ENCODE measurements around the gene ATG4D.

DNA sequence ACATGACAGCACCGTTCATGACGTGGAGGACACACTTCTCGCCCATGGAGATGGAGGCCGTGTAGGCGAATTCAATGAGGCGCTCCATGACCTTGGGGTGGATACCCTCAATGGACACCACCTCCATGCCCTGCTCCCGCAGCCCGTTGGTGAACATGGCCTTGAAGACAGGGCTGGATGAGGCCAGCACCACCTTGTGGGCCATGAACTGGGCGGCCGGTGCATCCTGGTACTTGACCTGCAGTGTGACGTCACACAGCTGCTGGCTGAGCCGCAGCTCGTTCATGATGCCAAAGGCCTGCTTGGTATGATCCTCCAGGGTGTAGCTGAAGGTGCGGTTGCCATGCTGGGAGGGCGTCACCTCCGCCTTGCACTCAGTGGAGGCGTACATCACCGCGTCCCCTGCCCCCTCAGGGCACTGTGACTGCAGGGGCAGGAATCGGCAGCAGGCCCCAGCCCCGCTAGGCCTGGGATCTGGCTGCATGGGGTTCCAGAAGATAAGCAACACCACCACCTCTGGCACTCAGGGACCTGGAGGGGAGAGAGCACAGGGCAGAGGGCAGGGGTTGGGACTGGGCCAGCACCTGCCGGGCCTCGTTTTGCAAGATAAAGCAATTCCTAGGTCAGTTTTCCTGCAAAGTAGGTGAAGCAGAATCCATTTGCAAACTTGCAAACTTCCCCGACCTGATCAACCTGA is 44.0 kb upstream of the ATG4D start:
- TF ChIP-seq, protein P1, sequence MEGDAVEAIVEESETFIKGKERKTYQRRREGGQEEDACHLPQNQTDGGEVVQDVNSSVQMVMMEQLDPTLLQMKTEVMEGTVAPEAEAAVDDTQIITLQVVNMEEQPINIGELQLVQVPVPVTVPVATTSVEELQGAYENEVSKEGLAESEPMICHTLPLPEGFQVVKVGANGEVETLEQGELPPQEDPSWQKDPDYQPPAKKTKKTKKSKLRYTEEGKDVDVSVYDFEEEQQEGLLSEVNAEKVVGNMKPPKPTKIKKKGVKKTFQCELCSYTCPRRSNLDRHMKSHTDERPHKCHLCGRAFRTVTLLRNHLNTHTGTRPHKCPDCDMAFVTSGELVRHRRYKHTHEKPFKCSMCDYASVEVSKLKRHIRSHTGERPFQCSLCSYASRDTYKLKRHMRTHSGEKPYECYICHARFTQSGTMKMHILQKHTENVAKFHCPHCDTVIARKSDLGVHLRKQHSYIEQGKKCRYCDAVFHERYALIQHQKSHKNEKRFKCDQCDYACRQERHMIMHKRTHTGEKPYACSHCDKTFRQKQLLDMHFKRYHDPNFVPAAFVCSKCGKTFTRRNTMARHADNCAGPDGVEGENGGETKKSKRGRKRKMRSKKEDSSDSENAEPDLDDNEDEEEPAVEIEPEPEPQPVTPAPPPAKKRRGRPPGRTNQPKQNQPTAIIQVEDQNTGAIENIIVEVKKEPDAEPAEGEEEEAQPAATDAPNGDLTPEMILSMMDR (IDR thresholded peaks at IDR 0.05): no peak
- TF ChIP-seq POLR2A (IDR thresholded peaks at IDR 0.05) (no peak), POLR2AphosphoS5 (IDR thresholded peaks at IDR 0.05) (no peak)

Data from sigmoid colon (tissue), 4 donors.